Neural cell (in vitro differentiated cells): Measurements from ENCODE around the gene APOL6. TPM values are rescaled to one million over a fixed set of nuclear protein-coding genes. Genes with fewer than 3 reads are reported as not detected.

ENCODE experiments used
- H2AFZ ChIP-seq: fragments of 200-600, 300-800 bp; sonication (generic), shearing (Covaris generic); 2 replicates; pipeline ENCODE4 v1.6.0; 2014; ENCODE audit warnings: low read depth, mild to moderate bottlenecking, antibody characterized with exemption, low read length, moderate library complexity
- H3F3A ChIP-seq: fragments of 200-600 bp; shearing (Covaris generic); 2 replicates; pipeline ENCODE4 v1.6.1; 2016; ENCODE audit warnings: mild to moderate bottlenecking, moderate library complexity, mixed read lengths, antibody characterized with exemption, low read length; ENCODE audit not compliant: insufficient read depth, poor library complexity, severe bottlenecking
- H3K27ac ChIP-seq: fragments of 200-600, 300-800 bp; sonication (generic), shearing (Covaris generic); 2 replicates; pipeline ENCODE4 v1.5.1; 2014; ENCODE audit warnings: mild to moderate bottlenecking, low read length, moderate library complexity
- H3K27me3 ChIP-seq: fragments of 300-800, 200-600 bp; sonication (generic), shearing (Covaris generic); 2 replicates; pipeline ENCODE4 v1.6.0; 2014; ENCODE audit warnings: mild to moderate bottlenecking, low read depth, low read length, moderate library complexity; ENCODE audit not compliant: insufficient read depth
- H3K36me3 ChIP-seq: fragments of 300-800, 200-600 bp; sonication (generic), shearing (Covaris generic); 2 replicates; pipeline ENCODE4 v1.5.1; 2014; ENCODE audit warnings: mild to moderate bottlenecking, antibody characterized with exemption, low read length, moderate library complexity; ENCODE audit not compliant: insufficient read depth
- H3K4me2 ChIP-seq: fragments of 300-800, 200-600 bp; sonication (generic), shearing (Covaris generic); 2 replicates; pipeline ENCODE4 v1.6.0; 2014; ENCODE audit warnings: mild to moderate bottlenecking, low read length
- H3K4me3 ChIP-seq: fragments of 300-800, 200-600 bp; sonication (generic), shearing (Covaris generic); 2 replicates; pipeline ENCODE4 v1.5.1; 2014; ENCODE audit warnings: mild to moderate bottlenecking, low read length, moderate library complexity
- H3K79me2 ChIP-seq: fragments of 200-600 bp; shearing (Covaris generic); replicated peaks from 2 replicates; pipeline ENCODE4 v1.6.0; 2014; ENCODE audit warnings: mild to moderate bottlenecking, low read length, moderate library complexity; ENCODE audit not compliant: insufficient read depth
- H3K9ac ChIP-seq: fragments of 300-800, 200-600 bp; sonication (generic), shearing (Covaris generic); 2 replicates; pipeline ENCODE4 v1.6.1; 2016; ENCODE audit warnings: mild to moderate bottlenecking, low read length, mixed read lengths
- H3K9me2 ChIP-seq: fragments of 200-600 bp; shearing (Covaris generic); 2 replicates; pipeline ENCODE4 v1.6.1; 2016; ENCODE audit warnings: mild to moderate bottlenecking, low read length, mixed read lengths; ENCODE audit not compliant: insufficient read depth
- H3K9me3 ChIP-seq: fragments of 200-600, 300-800 bp; sonication (generic), shearing (Covaris generic); 2 replicates; pipeline ENCODE4 v1.6.1; 2016; ENCODE audit warnings: mild to moderate bottlenecking, mixed run types, low read length, moderate library complexity, mixed read lengths
- H4K20me1 ChIP-seq: fragments of 200-600 bp; shearing (Covaris generic); 2 replicates; pipeline ENCODE4 v1.6.1; 2016; ENCODE audit warnings: mild to moderate bottlenecking, mixed run types; ENCODE audit not compliant: insufficient read depth
- CTCF ChIP-seq: fragments of 450-650 bp; IDR thresholded peaks from 2 replicates; pipeline ENCODE4 v1.5.1; 2014; ENCODE audit warnings: antibody characterized with exemption, mild to moderate bottlenecking, moderate library complexity; ENCODE audit not compliant: poor library complexity, severe bottlenecking
- EP300 ChIP-seq: fragments of 450-650 bp; conservative IDR thresholded peaks from 2 replicates; pipeline ENCODE4 v1.6.1; 2014; ENCODE audit warnings: antibody characterized with exemption, mild to moderate bottlenecking, moderate library complexity; ENCODE audit not compliant: poor library complexity, severe bottlenecking
- EZH2 ChIP-seq: fragments of 200-600, 300-800 bp; shearing (Covaris generic), sonication (generic); IDR thresholded peaks from 2 replicates; pipeline ENCODE4 v1.6.1; 2014; ENCODE audit warnings: antibody characterized with exemption, low read length, borderline replicate concordance, mild to moderate bottlenecking; ENCODE audit not compliant: insufficient read depth, poor library complexity, severe bottlenecking
- MXI1 ChIP-seq: fragments of 450-650 bp; conservative IDR thresholded peaks from 2 replicates; pipeline ENCODE4 v1.6.1; 2014; ENCODE audit warnings: antibody characterized with exemption, mild to moderate bottlenecking; ENCODE audit not compliant: poor library complexity, severe bottlenecking
- POLR2AphosphoS5 ChIP-seq: IDR thresholded peaks from 2 replicates; pipeline ENCODE4 v1.6.1; 2012
- RAD21 ChIP-seq: fragments of 450-650 bp; conservative IDR thresholded peaks from 2 replicates; pipeline ENCODE4 v1.6.1; 2014; ENCODE audit warnings: antibody characterized with exemption, mild to moderate bottlenecking, moderate library complexity
- SMC3 ChIP-seq: fragments of 450-650 bp; conservative IDR thresholded peaks from 2 replicates; pipeline ENCODE4 v1.6.1; 2014; ENCODE audit warnings: antibody characterized with exemption, mild to moderate bottlenecking, moderate library complexity; ENCODE audit not compliant: poor library complexity
- TAF1 ChIP-seq: IDR thresholded peaks from 2 replicates; pipeline ENCODE4 v1.6.1; 2012; ENCODE audit warnings: low read depth
- polyA minus RNA-seq: library from RNA; depleted of rRNA, polyadenylated mRNA; stranded (reverse); fragments of >200 nt; gene quantifications from 2 replicates; pipeline ENCODE4 v1.2.3, GENCODE V29; 2014
- polyA plus RNA-seq: library from polyadenylated mRNA; depleted of rRNA; stranded (reverse); fragments of >200 nt; gene quantifications from 2 replicates; pipeline ENCODE4 v1.2.3, GENCODE V29; 2014
- TF ChIP-seq, protein P1 (sequence below): IDR thresholded peaks from 2 replicates; pipeline ENCODE4 v1.6.1; 2012; ENCODE audit warnings: borderline replicate concordance

The APOL6 gene
- polyA plus RNA-seq (not detected in 2 replicates), polyA minus RNA-seq (not detected in 2 replicates)

- Histone ChIP-seq H3K27ac (no peak within 1 kb of the TSS), H4K20me1 (no peaks in the 10 kb centered on the region), H2AFZ (no peak within 1 kb of the TSS), H3K27me3 (no peaks in the 10 kb centered on the region), H3K4me2 (no peak within 1 kb of the TSS), H3K9ac (no peak within 1 kb of the TSS), H3K4me3 (no peak within 1 kb of the TSS), H3K79me2 (no peaks in the 10 kb centered on the region), H3K36me3 (no peaks in the 10 kb centered on the region), H3K9me2 (no peaks in the 10 kb centered on the region), H3F3A (no peaks in the 10 kb centered on the region), H3K9me3 (no peaks in the 10 kb centered on the region)
- no peak for TF ChIP-seq POLR2AphosphoS5
Observed at GRCh38 chr22:35648066-35649025, at the start of gene APOL6. Gene APOL6, plus strand, starts transcription at chr22:35648446. Its CDS starts 7,980 bp downstream, at chr22:35656426.

- Histone ChIP-seq H3K27me3 (no peaks in the 10 kb centered on the region), H3K9me2 (no peaks in the 10 kb centered on the region), H4K20me1 (no peaks in the 10 kb centered on the region), H3K27ac (no peak overlapping the region), H3K4me3 (no peak overlapping the region), H3K9ac (no peak overlapping the region), H2AFZ (no peak overlapping the region), H3F3A (no peaks in the 10 kb centered on the region), H3K9me3 (no peaks in the 10 kb centered on the region), H3K36me3 (no peaks in the 10 kb centered on the region), H3K79me2 (no peaks in the 10 kb centered on the region), H3K4me2 (no peak overlapping the region)
- TF ChIP-seq CTCF: no peak
- TF ChIP-seq, protein P1, sequence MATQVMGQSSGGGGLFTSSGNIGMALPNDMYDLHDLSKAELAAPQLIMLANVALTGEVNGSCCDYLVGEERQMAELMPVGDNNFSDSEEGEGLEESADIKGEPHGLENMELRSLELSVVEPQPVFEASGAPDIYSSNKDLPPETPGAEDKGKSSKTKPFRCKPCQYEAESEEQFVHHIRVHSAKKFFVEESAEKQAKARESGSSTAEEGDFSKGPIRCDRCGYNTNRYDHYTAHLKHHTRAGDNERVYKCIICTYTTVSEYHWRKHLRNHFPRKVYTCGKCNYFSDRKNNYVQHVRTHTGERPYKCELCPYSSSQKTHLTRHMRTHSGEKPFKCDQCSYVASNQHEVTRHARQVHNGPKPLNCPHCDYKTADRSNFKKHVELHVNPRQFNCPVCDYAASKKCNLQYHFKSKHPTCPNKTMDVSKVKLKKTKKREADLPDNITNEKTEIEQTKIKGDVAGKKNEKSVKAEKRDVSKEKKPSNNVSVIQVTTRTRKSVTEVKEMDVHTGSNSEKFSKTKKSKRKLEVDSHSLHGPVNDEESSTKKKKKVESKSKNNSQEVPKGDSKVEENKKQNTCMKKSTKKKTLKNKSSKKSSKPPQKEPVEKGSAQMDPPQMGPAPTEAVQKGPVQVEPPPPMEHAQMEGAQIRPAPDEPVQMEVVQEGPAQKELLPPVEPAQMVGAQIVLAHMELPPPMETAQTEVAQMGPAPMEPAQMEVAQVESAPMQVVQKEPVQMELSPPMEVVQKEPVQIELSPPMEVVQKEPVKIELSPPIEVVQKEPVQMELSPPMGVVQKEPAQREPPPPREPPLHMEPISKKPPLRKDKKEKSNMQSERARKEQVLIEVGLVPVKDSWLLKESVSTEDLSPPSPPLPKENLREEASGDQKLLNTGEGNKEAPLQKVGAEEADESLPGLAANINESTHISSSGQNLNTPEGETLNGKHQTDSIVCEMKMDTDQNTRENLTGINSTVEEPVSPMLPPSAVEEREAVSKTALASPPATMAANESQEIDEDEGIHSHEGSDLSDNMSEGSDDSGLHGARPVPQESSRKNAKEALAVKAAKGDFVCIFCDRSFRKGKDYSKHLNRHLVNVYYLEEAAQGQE: no peak
- no peak for TF ChIP-seq POLR2AphosphoS5
- TF ChIP-seq EZH2: no peak
- no peak for TF ChIP-seq SMC3
- TF ChIP-seq RAD21: no peak
- TF ChIP-seq EP300: no peak
- no peak for TF ChIP-seq TAF1
- no peak for TF ChIP-seq MXI1
Observed at GRCh38 chr22:35599364-35599763, 48.9 kb upstream of the APOL6 start.
